ENCODE measurements around the gene ZNF142. TPM values are rescaled to one million over a fixed set of nuclear protein-coding genes. Genes with fewer than 3 reads are reported as not detected.
"Not testable (repeated sequence)": the region's sequence is repeated elsewhere in the genome, so short reads cannot be mapped to it uniquely, and the experiment has no call there.

ZNF142 gene, protein sequence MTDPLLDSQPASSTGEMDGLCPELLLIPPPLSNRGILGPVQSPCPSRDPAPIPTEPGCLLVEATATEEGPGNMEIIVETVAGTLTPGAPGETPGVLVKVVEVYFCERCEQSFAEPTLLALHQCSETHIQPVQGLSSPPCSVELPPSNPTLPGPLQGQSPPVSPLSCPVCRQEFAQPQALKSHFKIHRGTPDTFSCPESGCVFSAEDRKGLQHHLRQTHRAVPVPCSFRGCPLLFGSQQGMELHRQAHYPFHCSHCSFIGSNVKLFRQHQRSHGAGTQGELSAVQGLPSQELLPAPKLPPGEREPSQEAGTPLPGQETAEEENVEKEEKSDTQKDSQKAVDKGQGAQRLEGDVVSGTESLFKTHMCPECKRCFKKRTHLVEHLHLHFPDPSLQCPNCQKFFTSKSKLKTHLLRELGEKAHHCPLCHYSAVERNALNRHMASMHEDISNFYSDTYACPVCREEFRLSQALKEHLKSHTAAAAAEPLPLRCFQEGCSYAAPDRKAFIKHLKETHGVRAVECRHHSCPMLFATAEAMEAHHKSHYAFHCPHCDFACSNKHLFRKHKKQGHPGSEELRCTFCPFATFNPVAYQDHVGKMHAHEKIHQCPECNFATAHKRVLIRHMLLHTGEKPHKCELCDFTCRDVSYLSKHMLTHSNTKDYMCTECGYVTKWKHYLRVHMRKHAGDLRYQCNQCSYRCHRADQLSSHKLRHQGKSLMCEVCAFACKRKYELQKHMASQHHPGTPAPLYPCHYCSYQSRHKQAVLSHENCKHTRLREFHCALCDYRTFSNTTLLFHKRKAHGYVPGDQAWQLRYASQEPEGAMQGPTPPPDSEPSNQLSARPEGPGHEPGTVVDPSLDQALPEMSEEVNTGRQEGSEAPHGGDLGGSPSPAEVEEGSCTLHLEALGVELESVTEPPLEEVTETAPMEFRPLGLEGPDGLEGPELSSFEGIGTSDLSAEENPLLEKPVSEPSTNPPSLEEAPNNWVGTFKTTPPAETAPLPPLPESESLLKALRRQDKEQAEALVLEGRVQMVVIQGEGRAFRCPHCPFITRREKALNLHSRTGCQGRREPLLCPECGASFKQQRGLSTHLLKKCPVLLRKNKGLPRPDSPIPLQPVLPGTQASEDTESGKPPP (N-terminal part only)
- 5.7 TPM for total RNA-seq

DNA sequence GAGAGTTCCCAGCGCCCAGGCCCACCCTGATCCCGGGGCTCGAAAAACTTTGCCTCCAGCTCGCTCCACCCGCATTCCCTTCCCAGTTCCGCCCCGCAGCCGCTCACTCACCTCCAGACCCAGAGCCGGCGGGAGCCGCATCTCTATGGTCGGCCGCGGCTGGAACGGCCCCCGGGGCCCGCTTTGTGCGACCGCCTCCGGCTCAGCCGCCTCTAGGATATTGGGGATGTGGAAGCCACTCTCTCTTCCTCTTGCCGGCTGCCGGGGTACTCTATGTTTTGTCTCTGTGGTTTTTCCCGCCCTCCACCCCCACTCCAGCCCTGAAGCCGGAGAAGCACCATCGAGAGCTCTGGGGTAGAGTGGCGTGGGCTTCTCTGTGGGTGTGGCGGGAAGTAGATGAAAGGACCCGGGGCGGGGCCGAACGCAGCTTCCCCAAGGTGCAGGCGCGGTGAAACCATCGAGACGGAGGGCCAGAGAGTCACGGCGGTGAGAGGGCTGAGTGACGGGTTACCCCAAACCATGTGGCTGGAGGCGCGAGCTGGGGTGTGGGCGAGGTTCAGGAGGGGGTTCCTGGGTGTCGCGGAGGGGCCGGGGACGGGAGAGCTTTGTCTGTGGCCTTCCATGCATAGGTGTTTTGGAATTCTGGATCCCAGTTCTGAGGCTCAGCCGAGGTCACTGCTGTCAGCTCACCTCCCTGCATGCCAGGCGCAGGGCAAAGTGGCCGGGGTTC is at the start of gene ZNF142, which contains the start of gene BCS1L:
Gene ZNF142 (minus strand): TSS at position 366 of the 730 bp plus-strand sequence. CDS start 3,194 bp downstream, outside the sequence.
Gene BCS1L (plus strand): TSS at position 426 of the 730 bp plus-strand sequence. CDS start 1,305 bp downstream, outside the sequence.
- peak within 1 kb of the TSS; percentile 81 for H3K27ac ChIP-seq (ENCODE audit: low read depth, low read length)
- peak within 1 kb of the TSS; percentile 90 to 93 (median 92) for H3K4me3 ChIP-seq (ENCODE audit: low read length in 3 of 3)
- H3K9ac ChIP-seq (ENCODE audit: low read depth in 1 of 3, low read length in 3 of 3), result peak within 1 kb of the TSS; percentile 87 to 92 (median 91)
- peaks cover 35 to 48% (median 41%) of the 10 kb centered on the region in 3 donors for H3K36me3 ChIP-seq (ENCODE audit: control insufficient read depth in 3 of 3, insufficient read depth in 3 of 3, low read length in 3 of 3)
- no peaks in the 10 kb centered on the region for H3K27me3 ChIP-seq (ENCODE audit: control insufficient read depth in 3 of 3, insufficient read depth in 3 of 3, low read length in 3 of 3)
- H3K4me1 ChIP-seq (ENCODE audit: control insufficient read depth in 3 of 3, insufficient read depth in 3 of 3, low read length in 3 of 3), result peaks cover 31 to 55% (median 41%) of the 10 kb centered on the region in 3 donors
- H3K9me3 ChIP-seq (ENCODE audit: control insufficient read depth in 3 of 3, low read length in 3 of 3), result no peaks in the 10 kb centered on the region

GRCh38 chr2:218708086-218708485 is 48.7 kb upstream of the ZNF142 start:
- Histone ChIP-seq H3K36me3 (ENCODE audit: control insufficient read depth in 3 of 3, insufficient read depth in 3 of 3, low read length in 3 of 3) (no peaks in the 10 kb centered on the region), H3K4me3 (ENCODE audit: low read length in 3 of 3) (no peak overlapping the region), H3K9ac (ENCODE audit: low read depth in 1 of 3, low read length in 3 of 3) (no peak overlapping the region), H3K9me3 (ENCODE audit: control insufficient read depth in 3 of 3, low read length in 3 of 3) (no peaks in the 10 kb centered on the region), H3K4me1 (ENCODE audit: control insufficient read depth in 3 of 3, insufficient read depth in 3 of 3, low read length in 3 of 3) (peaks cover 5 to 13% (median 9%) of the 10 kb centered on the region in 3 donors), H3K27me3 (ENCODE audit: control insufficient read depth in 3 of 3, insufficient read depth in 3 of 3, low read length in 3 of 3) (no peaks in the 10 kb centered on the region), H3K27ac (ENCODE audit: low read depth, low read length) (no peak overlapping the region)

GRCh38 chr2:218703341-218703740 is 43.9 kb upstream of the ZNF142 start:
- no peak overlapping the region for H3K9ac ChIP-seq (ENCODE audit: low read depth in 1 of 3, low read length in 3 of 3)
- H3K9me3 ChIP-seq (ENCODE audit: control insufficient read depth in 3 of 3, low read length in 3 of 3), result no peaks in the 10 kb centered on the region
- no peak overlapping the region for H3K27ac ChIP-seq (ENCODE audit: low read depth, low read length)
- H3K27me3 ChIP-seq (ENCODE audit: control insufficient read depth in 3 of 3, insufficient read depth in 3 of 3, low read length in 3 of 3), result no peaks in the 10 kb centered on the region
- H3K4me3 ChIP-seq (ENCODE audit: low read length in 3 of 3), result no peak overlapping the region
- H3K36me3 ChIP-seq (ENCODE audit: control insufficient read depth in 3 of 3, insufficient read depth in 3 of 3, low read length in 3 of 3), result peaks cover 6 to 9% (median 9%) of the 10 kb centered on the region in 3 donors
- H3K4me1 ChIP-seq (ENCODE audit: control insufficient read depth in 3 of 3, insufficient read depth in 3 of 3, low read length in 3 of 3), result peaks cover 0 to 5% (median 0%) of the 10 kb centered on the region in 3 donors

- peaks cover 6 to 16% (median 15%) of the 10 kb centered on the region in 3 donors for H3K36me3 ChIP-seq (ENCODE audit: control insufficient read depth in 3 of 3, insufficient read depth in 3 of 3, low read length in 3 of 3)
- peaks cover 0 to 5% (median 0%) of the 10 kb centered on the region in 3 donors for H3K4me1 ChIP-seq (ENCODE audit: control insufficient read depth in 3 of 3, insufficient read depth in 3 of 3, low read length in 3 of 3)
- no peaks in the 10 kb centered on the region for H3K9me3 ChIP-seq (ENCODE audit: control insufficient read depth in 3 of 3, low read length in 3 of 3)
- H3K4me3 ChIP-seq (ENCODE audit: low read length in 3 of 3), result no peak overlapping the region
- H3K9ac ChIP-seq (ENCODE audit: low read depth in 1 of 3, low read length in 3 of 3), result no peak overlapping the region
- H3K27ac ChIP-seq (ENCODE audit: low read depth, low read length), result no peak overlapping the region
- H3K27me3 ChIP-seq (ENCODE audit: control insufficient read depth in 3 of 3, insufficient read depth in 3 of 3, low read length in 3 of 3), result no peaks in the 10 kb centered on the region
Measured at GRCh38 chr2:218701806-218702205, 42.4 kb upstream of the ZNF142 start.

DNA sequence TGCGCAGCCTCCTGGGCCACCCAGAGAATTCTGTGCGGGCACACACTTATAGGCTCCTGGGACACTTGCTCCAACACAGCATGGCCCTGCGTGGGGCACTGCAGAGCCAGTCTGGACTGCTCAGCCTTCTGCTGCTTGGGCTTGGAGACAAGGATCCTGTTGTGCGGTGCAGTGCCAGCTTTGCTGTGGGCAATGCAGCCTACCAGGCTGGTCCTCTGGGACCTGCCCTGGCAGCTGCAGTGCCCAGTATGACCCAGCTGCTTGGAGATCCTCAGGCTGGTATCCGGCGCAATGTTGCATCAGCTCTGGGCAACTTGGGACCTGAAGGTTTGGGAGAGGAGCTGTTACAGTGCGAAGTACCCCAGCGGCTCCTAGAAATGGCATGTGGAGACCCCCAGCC is 39.5 kb upstream of the ZNF142 start:
- Histone ChIP-seq H3K36me3 (ENCODE audit: control insufficient read depth in 3 of 3, insufficient read depth in 3 of 3, low read length in 3 of 3) (peaks cover 12 to 27% (median 26%) of the 10 kb centered on the region in 3 donors), H3K9me3 (ENCODE audit: control insufficient read depth in 3 of 3, low read length in 3 of 3) (no peaks in the 10 kb centered on the region), H3K4me3 (ENCODE audit: low read length in 3 of 3) (no peak overlapping the region), H3K4me1 (ENCODE audit: control insufficient read depth in 3 of 3, insufficient read depth in 3 of 3, low read length in 3 of 3) (peaks cover 0 to 5% (median 0%) of the 10 kb centered on the region in 3 donors), H3K27me3 (ENCODE audit: control insufficient read depth in 3 of 3, insufficient read depth in 3 of 3, low read length in 3 of 3) (no peaks in the 10 kb centered on the region), H3K9ac (ENCODE audit: low read depth in 1 of 3, low read length in 3 of 3) (no peak overlapping the region), H3K27ac (ENCODE audit: low read depth, low read length) (no peak overlapping the region)

DNA sequence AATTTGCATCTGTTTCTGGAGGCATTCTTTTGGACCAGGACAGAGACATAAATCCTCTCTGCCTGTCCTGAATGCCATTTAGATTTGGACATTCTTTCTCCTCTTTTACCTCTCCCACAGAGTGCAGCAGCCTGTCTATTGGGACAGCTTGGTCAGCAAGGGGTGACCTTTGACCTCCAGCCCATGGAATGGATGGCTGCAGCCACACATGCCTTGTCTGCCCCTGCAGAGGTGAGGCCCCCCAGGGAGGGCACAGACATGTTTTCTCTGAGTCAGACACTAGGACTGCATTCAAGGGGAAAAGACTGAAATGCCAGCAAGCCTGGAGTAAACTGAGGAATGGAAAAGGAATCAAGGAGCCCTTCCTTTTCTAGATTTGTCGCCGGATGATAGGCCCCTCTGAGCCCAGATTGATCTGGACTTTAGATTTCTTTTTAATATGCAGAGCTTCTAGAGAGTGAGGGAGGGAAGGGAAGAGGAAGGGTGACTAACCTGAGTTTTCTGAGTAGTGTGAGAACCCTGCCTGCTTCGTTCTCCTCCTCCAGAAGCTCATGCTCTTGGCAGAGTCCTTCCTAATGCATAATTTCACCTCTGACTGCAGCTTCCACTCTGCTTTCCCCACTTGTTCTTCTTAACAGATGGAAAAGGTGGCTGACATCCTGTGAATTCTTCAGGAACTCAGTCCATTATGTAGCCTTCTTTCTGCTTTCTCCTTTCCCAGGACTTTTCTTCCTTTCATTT is 35.2 kb upstream of the ZNF142 start:
- Histone ChIP-seq H3K27me3 (ENCODE audit: control insufficient read depth in 3 of 3, insufficient read depth in 3 of 3, low read length in 3 of 3) (no peaks in the 10 kb centered on the region), H3K4me1 (ENCODE audit: control insufficient read depth in 3 of 3, insufficient read depth in 3 of 3, low read length in 3 of 3) (peaks cover 0 to 5% (median 2%) of the 10 kb centered on the region in 3 donors), H3K27ac (ENCODE audit: low read depth, low read length) (no peak overlapping the region), H3K9ac (ENCODE audit: low read depth in 1 of 3, low read length in 3 of 3) (no peak overlapping the region), H3K9me3 (ENCODE audit: control insufficient read depth in 3 of 3, low read length in 3 of 3) (no peaks in the 10 kb centered on the region), H3K36me3 (ENCODE audit: control insufficient read depth in 3 of 3, insufficient read depth in 3 of 3, low read length in 3 of 3) (peaks cover 31 to 52% (median 49%) of the 10 kb centered on the region in 3 donors), H3K4me3 (ENCODE audit: low read length in 3 of 3) (no peak overlapping the region)

DNA sequence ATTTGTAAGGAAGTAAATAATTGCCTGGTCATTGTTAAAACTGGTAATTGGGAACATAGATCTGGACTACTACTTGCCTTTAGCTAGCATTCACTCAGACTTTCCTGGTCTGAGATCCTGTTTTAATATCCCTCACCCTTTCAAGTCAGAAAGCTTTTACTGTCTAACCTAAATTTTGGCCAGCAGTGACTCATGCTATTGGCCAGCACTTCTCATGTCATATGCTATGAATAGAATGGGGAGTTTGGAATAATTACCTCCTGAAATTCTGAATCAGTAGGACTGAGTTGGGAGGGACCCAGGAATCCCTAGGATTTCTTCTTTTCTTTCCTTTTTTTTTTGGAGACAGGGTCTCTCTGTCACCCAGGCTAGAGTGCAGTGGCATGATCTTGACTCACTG is 31.8 kb upstream of the ZNF142 start:
- peaks cover 28 to 38% (median 29%) of the 10 kb centered on the region in 3 donors for H3K36me3 ChIP-seq (ENCODE audit: control insufficient read depth in 3 of 3, insufficient read depth in 3 of 3, low read length in 3 of 3)
- H3K27me3 ChIP-seq (ENCODE audit: control insufficient read depth in 3 of 3, insufficient read depth in 3 of 3, low read length in 3 of 3), result no peaks in the 10 kb centered on the region
- no peaks in the 10 kb centered on the region for H3K9me3 ChIP-seq (ENCODE audit: control insufficient read depth in 3 of 3, low read length in 3 of 3)
- no peak overlapping the region for H3K27ac ChIP-seq (ENCODE audit: low read depth, low read length)
- no peak overlapping the region for H3K9ac ChIP-seq (ENCODE audit: low read depth in 1 of 3, low read length in 3 of 3)
- no peak overlapping the region for H3K4me3 ChIP-seq (ENCODE audit: low read length in 3 of 3)
- peaks cover 2 to 4% (median 3%) of the 10 kb centered on the region in 3 donors for H3K4me1 ChIP-seq (ENCODE audit: control insufficient read depth in 3 of 3, insufficient read depth in 3 of 3, low read length in 3 of 3)

DNA sequence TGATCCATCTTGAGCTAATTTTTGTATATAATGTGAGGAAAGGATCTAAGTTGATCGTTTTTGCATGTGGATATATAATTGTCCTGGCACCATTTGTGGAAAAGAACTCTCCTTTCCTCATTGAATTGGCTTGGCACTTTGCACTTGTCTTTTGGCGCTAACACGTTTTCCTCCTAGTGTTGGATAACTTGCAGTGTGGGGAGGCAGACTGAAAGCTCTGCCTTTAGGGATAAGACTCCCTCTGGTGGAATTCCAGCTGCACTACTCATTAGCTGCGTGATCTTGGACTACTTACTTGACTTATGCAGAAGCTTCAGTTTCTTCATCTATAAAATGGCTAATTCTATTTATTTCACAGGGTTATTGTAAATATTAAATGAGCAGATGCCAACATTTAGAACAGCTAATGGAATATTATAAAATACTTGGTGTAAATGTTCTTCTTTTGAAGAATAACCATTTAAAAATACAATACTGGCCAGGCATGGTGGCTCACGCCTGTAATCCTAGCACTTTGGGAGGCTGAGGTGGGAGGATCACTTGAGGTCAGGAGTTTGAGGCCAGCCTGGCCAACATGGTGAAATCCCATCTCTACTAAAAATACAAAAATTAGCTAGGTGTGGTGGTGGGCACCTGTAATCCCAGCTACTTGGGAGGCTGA is 28.1 kb upstream of the ZNF142 start:
- H3K4me3 ChIP-seq (ENCODE audit: low read length in 3 of 3); H3K27me3 ChIP-seq (ENCODE audit: control insufficient read depth in 3 of 3, insufficient read depth in 3 of 3, low read length in 3 of 3); H3K27ac ChIP-seq (ENCODE audit: low read depth, low read length); H3K9ac ChIP-seq (ENCODE audit: low read depth in 1 of 3, low read length in 3 of 3); H3K9me3 ChIP-seq (ENCODE audit: control insufficient read depth in 3 of 3, low read length in 3 of 3); H3K4me1 ChIP-seq (ENCODE audit: control insufficient read depth in 3 of 3, insufficient read depth in 3 of 3, low read length in 3 of 3): not testable (repeated sequence)
- peaks cover 13 to 25% (median 17%) of the 10 kb centered on the region in 3 donors for H3K36me3 ChIP-seq (ENCODE audit: control insufficient read depth in 3 of 3, insufficient read depth in 3 of 3, low read length in 3 of 3)

Measured in skeletal muscle tissue (tissue), 4 donors.